HepG2 (cell line): ENCODE results near the gene MRPL34. TPM values are rescaled to one million over a fixed set of nuclear protein-coding genes. Genes with fewer than 3 reads are reported as not detected.
A peak's percentile ranks its signal among the peaks of the same experiment; 100 is the strongest.

Source experiments
- BRD4 ChIP-seq: sonication (generic); formaldehyde crosslinking; IDR thresholded peaks from 2 replicates; pipeline ENCODE4 v1.4.0; 2020; ENCODE audit warnings: missing genetic modification reagents
- ESRRA ChIP-seq: sonication (generic); formaldehyde crosslinking; IDR thresholded peaks from 2 replicates; pipeline ENCODE4 v1.5.1; 2020; ENCODE audit warnings: mild to moderate bottlenecking, low read depth, missing genetic modification reagents
- KLF16 ChIP-seq, 2 experiments: sonication (generic) in 1 of 2; formaldehyde crosslinking in 1 of 2; IDR thresholded peaks; 2 replicates each; pipeline versions ENCODE4 v1.6.1 to v1.8.0; 2016 to 2023; ENCODE audit warnings: missing genetic modification reagents in 2 of 2, missing compliant biosample characterization in 1 of 2
- MAFK ChIP-seq, 2 experiments: IDR thresholded peaks in 1 of 2; conservative IDR thresholded peaks in 1 of 2; 2 replicates each; pipeline ENCODE4 v1.6.1; 2011; ENCODE audit warnings: improper control_type of control experiment in 2 of 2, low read length in 2 of 2
- NR1H2 ChIP-seq: sonication (generic); formaldehyde crosslinking; IDR thresholded peaks from 2 replicates; pipeline ENCODE4 v1.8.1; 2022; ENCODE audit warnings: low read depth, missing genetic modification reagents, borderline replicate concordance
- PAF1 ChIP-seq: IDR thresholded peaks from 2 replicates; pipeline ENCODE4 v1.6.1; 2016; ENCODE audit warnings: missing genetic modification reagents, missing compliant biosample characterization
- SNAPC2 ChIP-seq: sonication (generic); formaldehyde crosslinking; IDR thresholded peaks from 2 replicates; pipeline ENCODE4 v1.8.1; 2022; ENCODE audit warnings: mild to moderate bottlenecking, missing genetic modification reagents
- TARDBP ChIP-seq: sonication (generic); formaldehyde crosslinking; IDR thresholded peaks from 2 replicates; pipeline ENCODE4 v1.8.0; 2022; ENCODE audit warnings: mild to moderate bottlenecking, missing genetic modification reagents
- THAP9 ChIP-seq: sonication (generic); formaldehyde crosslinking; IDR thresholded peaks from 2 replicates; pipeline ENCODE4; 2020; ENCODE audit warnings: missing genetic modification reagents, mild to moderate bottlenecking, borderline replicate concordance
- TSC22D2 ChIP-seq: sonication (generic); formaldehyde crosslinking; IDR thresholded peaks from 2 replicates; pipeline ENCODE4 v1.5.1; 2020; ENCODE audit warnings: missing genetic modification reagents, mild to moderate bottlenecking, borderline replicate concordance
- ZBTB42 ChIP-seq: sonication (generic); formaldehyde crosslinking; IDR thresholded peaks from 2 replicates; pipeline ENCODE4 v1.5.0; 2020; ENCODE audit warnings: mild to moderate bottlenecking, missing genetic modification reagents
- ZBTB44 ChIP-seq: sonication (generic); formaldehyde crosslinking; IDR thresholded peaks from 2 replicates; pipeline ENCODE4 v1.4.0; 2020; ENCODE audit warnings: missing genetic modification reagents
- ZBTB46 ChIP-seq: sonication (generic); formaldehyde crosslinking; IDR thresholded peaks from 2 replicates; pipeline ENCODE4 v1.4.0; 2020; ENCODE audit warnings: mild to moderate bottlenecking, missing genetic modification reagents, borderline replicate concordance
- ZFP82 ChIP-seq: sonication (generic); formaldehyde crosslinking; IDR thresholded peaks from 2 replicates; pipeline ENCODE4 v1.5.1; 2020; ENCODE audit warnings: mild to moderate bottlenecking, missing genetic modification reagents, borderline replicate concordance
- ZNF180 ChIP-seq: sonication (generic); formaldehyde crosslinking; IDR thresholded peaks from 2 replicates; pipeline ENCODE4 v1.4.0; 2020; ENCODE audit warnings: low read depth, missing genetic modification reagents, borderline replicate concordance
- ZNF30 ChIP-seq: sonication (generic); formaldehyde crosslinking; IDR thresholded peaks from 2 replicates; pipeline ENCODE4 v1.5.0; 2020; ENCODE audit warnings: mild to moderate bottlenecking, missing genetic modification reagents
- ZNF335 ChIP-seq: sonication (generic); formaldehyde crosslinking; IDR thresholded peaks from 2 replicates; pipeline ENCODE4 v1.4.0; 2020; ENCODE audit warnings: missing genetic modification reagents
- ZNF552 ChIP-seq: sonication (generic); formaldehyde crosslinking; IDR thresholded peaks from 2 replicates; pipeline ENCODE4 v1.9.0; 2022; ENCODE audit warnings: missing genetic modification reagents, mild to moderate bottlenecking, borderline replicate concordance
- ZNF713 ChIP-seq: sonication (generic); formaldehyde crosslinking; IDR thresholded peaks from 2 replicates; pipeline ENCODE4 v1.4.0; 2020; ENCODE audit warnings: mild to moderate bottlenecking, missing genetic modification reagents
- polyA plus RNA-seq, 8 experiments: library from polyadenylated mRNA; depleted of rRNA in 3 of 8; stranded (reverse) in 7 of 8; unstranded in 1 of 8; fragments of >200 nt; fragmentation: Illumina TruSeq in 4 of 8; extraction: Trizol in 4 of 8; gene quantifications; 2 replicates each; pipeline versions ENCODE4 v1.2.1 to v1.2.3, GENCODE V29; 2011 to 2016; ENCODE audit warnings: low read depth in 4 of 8, missing spikeins in 1 of 8, mixed read lengths in 1 of 8; ENCODE audit not compliant: insufficient read depth in 1 of 8
- total RNA-seq, 5 experiments: library from RNA; depleted of rRNA; stranded (reverse); fragments of >200 nt; fragmentation: Illumina TruSeq; extraction: Trizol; gene quantifications; 2 replicates each; pipeline ENCODE4 v1.2.3, GENCODE V29; 2016; ENCODE audit warnings: low read depth in 1 of 5
- TF ChIP-seq, protein P1 (sequence below): sonication (generic); formaldehyde crosslinking; IDR thresholded peaks from 2 replicates; pipeline ENCODE4 v1.5.1; 2020; ENCODE audit warnings: missing genetic modification reagents, mild to moderate bottlenecking, borderline replicate concordance

Gene MRPL34
- total and polyA plus RNA-seq, 2 of the 13 experiments (the other 11 are each of a cell fraction or from before 2014, with no cell fraction given) = 74.0 to 77.3 TPM

DNA sequence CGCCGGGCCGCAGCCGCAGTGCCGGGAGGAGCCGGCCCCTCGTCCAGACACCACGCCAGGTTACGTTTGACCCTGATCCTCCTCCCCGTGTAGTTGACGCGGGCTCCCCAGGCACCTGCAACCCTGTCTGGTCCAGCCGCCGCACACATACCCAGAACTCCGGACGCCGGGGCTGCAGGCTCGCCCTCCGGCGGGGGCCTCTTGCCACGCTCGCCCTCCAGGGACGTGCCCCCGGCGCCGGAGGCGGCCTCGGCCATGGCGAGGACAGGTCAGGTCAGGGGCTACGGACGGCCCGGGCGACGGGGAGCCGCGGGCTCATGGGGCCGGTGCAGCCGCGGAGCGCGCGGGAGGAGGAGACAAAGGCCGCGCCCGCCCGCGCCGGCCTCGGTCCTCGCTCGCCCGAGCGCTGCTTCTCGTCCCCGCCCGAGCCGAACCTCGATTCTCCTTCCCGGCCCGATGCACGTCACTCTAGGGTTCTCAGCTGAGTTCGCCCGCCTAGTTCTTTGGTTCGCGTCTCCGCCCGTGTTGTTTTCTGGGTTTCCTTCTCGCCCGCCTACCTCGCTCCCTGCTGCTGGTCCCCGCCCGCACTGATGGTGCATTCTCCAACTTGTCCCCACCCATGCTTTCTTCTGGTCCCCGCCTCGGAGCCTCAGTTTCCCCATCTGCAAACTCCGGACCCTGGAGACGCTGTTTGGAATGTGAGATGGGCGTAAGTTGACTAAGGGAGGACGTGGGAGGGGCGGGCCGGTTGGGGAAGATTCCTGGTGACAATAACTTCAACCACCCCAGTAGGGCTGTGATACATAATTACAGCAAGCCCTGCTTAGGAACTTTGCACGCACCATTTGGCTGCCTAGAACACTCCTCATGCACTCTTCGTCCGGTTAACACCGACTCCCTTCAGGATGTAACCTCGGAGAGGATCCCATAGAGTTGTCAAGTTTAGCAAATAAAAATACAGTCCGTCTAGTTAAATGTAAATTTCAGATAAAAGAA, 29.0 kb downstream of the MRPL34 start, which contains the start of gene ANO8 (continued):
- no peak for TF ChIP-seq THAP9 (CRISPR knock-in tag)
- TF ChIP-seq ZNF335 (CRISPR knock-in tag) = no peak
- no peak for TF ChIP-seq PAF1 (CRISPR knock-in tag)
- TF ChIP-seq NR1H2 (CRISPR knock-in tag) = no peak
- TF ChIP-seq ESRRA (CRISPR knock-in tag) = 0 out of 2 replicates have a peak, but pooled peaks have one; percentile 24
- no peak for TF ChIP-seq TSC22D2 (CRISPR knock-in tag)
- TF ChIP-seq KLF16 (CRISPR knock-in tag; IDR thresholded peaks at IDR 0.05) = 0 out of 4 replicates have a peak, but pooled peaks of 1 of the 2 experiments have one; percentile 45
- TF ChIP-seq ZNF713 = no peak
- peak; percentile 42; the same call in 1 of the 2 replicates for TF ChIP-seq BRD4 (CRISPR knock-in tag)
- no peak for TF ChIP-seq MAFK (conservative IDR thresholded peaks at IDR 0.05 in 1 of 2, IDR thresholded peaks at IDR 0.05 in 1 of 2; ENCODE audit: low read length in 2 of 2)
- peak; percentile 81; the same call in 1 of the 2 replicates for TF ChIP-seq TARDBP (CRISPR knock-in tag)
- TF ChIP-seq ZNF552 (CRISPR knock-in tag) = no peak; the same call in 1 of the 2 replicates
- TF ChIP-seq ZNF180 (CRISPR knock-in tag) = no peak
- TF ChIP-seq SNAPC2 (CRISPR knock-in tag) = no peak
- TF ChIP-seq ZBTB42 = no peak
- no peak for TF ChIP-seq ZBTB46 (CRISPR knock-in tag)
- TF ChIP-seq ZFP82 (CRISPR knock-in tag) = peak; percentile 76; the same call in 1 of the 2 replicates
- no peak for TF ChIP-seq ZNF30
- no peak for TF ChIP-seq ZBTB44
- TF ChIP-seq, protein P1, sequence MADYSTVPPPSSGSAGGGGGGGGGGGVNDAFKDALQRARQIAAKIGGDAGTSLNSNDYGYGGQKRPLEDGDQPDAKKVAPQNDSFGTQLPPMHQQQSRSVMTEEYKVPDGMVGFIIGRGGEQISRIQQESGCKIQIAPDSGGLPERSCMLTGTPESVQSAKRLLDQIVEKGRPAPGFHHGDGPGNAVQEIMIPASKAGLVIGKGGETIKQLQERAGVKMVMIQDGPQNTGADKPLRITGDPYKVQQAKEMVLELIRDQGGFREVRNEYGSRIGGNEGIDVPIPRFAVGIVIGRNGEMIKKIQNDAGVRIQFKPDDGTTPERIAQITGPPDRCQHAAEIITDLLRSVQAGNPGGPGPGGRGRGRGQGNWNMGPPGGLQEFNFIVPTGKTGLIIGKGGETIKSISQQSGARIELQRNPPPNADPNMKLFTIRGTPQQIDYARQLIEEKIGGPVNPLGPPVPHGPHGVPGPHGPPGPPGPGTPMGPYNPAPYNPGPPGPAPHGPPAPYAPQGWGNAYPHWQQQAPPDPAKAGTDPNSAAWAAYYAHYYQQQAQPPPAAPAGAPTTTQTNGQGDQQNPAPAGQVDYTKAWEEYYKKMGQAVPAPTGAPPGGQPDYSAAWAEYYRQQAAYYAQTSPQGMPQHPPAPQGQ (CRISPR knock-in tag) = no peak
